Measurements from ENCODE around the gene EFCAB14. TPM values are rescaled to one million over a fixed set of nuclear protein-coding genes. Genes with fewer than 3 reads are reported as not detected.

EFCAB14 gene
- total and polyA plus RNA-seq, 2 of the 8 experiments (the other 6 are each of a cell fraction or from before 2014, with no cell fraction given): 19.4 to 40.4 TPM

DNA sequence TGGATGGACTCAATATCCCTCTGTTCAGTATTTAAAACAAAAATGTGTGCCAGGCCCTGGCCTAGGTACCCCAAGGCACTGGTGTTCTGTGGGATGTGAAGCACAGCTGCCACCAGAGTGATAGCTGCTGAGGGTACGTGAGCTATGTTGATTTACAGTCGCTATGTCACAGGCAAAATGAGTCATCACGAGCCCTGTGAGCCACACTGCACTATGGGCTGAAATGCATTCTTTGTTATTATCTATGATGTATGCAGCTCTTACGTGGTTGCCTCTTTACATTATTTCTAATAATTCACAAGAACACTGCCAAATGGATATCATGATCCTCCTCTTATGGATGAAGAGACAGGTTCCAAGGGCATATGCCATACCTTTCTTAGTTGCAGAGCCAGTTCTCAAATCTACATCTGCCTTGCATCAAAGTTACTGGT, 45.1 kb downstream of the EFCAB14 start:
- FAIRE-seq: no peak
- no peak overlapping the region for H2BK12ac ChIP-seq (ENCODE audit: low read depth, low read length)
- peaks cover 1 to 14% (median 11%) of the 10 kb centered on the region in 4 experiments; a peak in 4 of 7 replicates for H3K4me1 ChIP-seq (replicated peaks in 1 of 4; ENCODE audit: control insufficient read depth in 3 of 4, insufficient read depth in 4 of 4, low read length in 3 of 4)
- H3K14ac ChIP-seq (ENCODE audit: insufficient read length): no peak overlapping the region
- H2AK5ac ChIP-seq (ENCODE audit: low read depth, low read length): no peak overlapping the region; the same call in 1 of the 2 replicates
- no peaks in the 10 kb centered on the region for H3K9me3 ChIP-seq (ENCODE audit: insufficient read depth in 2 of 2, low read depth in 1 of 2, low read length in 1 of 2)
- no peak overlapping the region for H4K8ac ChIP-seq (ENCODE audit: extremely low read depth, insufficient read depth, low read length)
- H3K23ac ChIP-seq (ENCODE audit: insufficient read length): no peak overlapping the region
- H3K4ac ChIP-seq (replicated peaks; ENCODE audit: insufficient read length, low read depth, low read length): no peak overlapping the region
- H2BK120ac ChIP-seq (replicated peaks; ENCODE audit: low read depth, low read length): no peak overlapping the region
- H3K18ac ChIP-seq (ENCODE audit: extremely low read depth, low read length): no peak overlapping the region
- H3K23me2 ChIP-seq (ENCODE audit: low read depth, low read length): no peaks in the 10 kb centered on the region; the same call in 1 of the 2 replicates
- H4K5ac ChIP-seq (ENCODE audit: insufficient read length, low read depth, low read length): no peak overlapping the region
- DNase-seq (ENCODE audit: low read depth in 1 of 2, low spot score in 2 of 2): no peak
- H3K4me2 ChIP-seq (ENCODE audit: insufficient read depth in 1 of 2, low read depth in 2 of 2, low read length in 2 of 2): no peak overlapping the region
- H3K27ac ChIP-seq (ENCODE audit: low read depth, low read length): no peak overlapping the region
- H2BK5ac ChIP-seq (ENCODE audit: low read depth, low read length): no peak overlapping the region
- ChIA-PET CTCF (ENCODE audit: partially characterized antibody) (interaction anchor here (1.1 to 1.3 kb wide), 2 partner anchors 51 to 226 kb away, joined by 3 to 4 read pairs; no protein-coding TSS in a partner anchor), POLR2A (ENCODE audit: partially characterized antibody) (no interaction called here)
- H2BK20ac ChIP-seq (ENCODE audit: low read length): no peak overlapping the region
- no peak overlapping the region for H3K56ac ChIP-seq (replicated peaks; ENCODE audit: insufficient read length, low read depth, low read length)
- H2BK15ac ChIP-seq (ENCODE audit: low read length): no peak overlapping the region
- H4K20me1 ChIP-seq (replicated peaks in 1 of 2; ENCODE audit: control insufficient read depth in 1 of 2, insufficient read depth in 2 of 2, low read length in 2 of 2): no peaks in the 10 kb centered on the region
- WGBS, 2 experiments (ENCODE audit: extremely low coverage in 1 of 2, insufficient coverage in 1 of 2, insufficient read length in 1 of 2, insufficient replicate concordance in 2 of 2, low coverage in 1 of 2, low lambda C conversion rate in 2 of 2, missing lambda C conversion rate in 1 of 2): 88% methylated on average over 4 of the region's 4 CpGs; no CpG with 5 or more reads in 1 of the 2 experiments
- no peaks in the 10 kb centered on the region for H3K79me1 ChIP-seq (ENCODE audit: low read depth, low read length)
- H3K79me2 ChIP-seq (ENCODE audit: control insufficient read depth in 1 of 2, insufficient read depth in 2 of 2, low read length in 2 of 2): no peaks in the 10 kb centered on the region
- no peaks in the 10 kb centered on the region for H3K27me3 ChIP-seq (replicated peaks in 1 of 4; ENCODE audit: control insufficient read depth in 3 of 4, extremely low read depth in 1 of 4, insufficient read depth in 3 of 4, low read length in 3 of 4)
- H3K4me3 ChIP-seq (ENCODE audit: extremely low read depth in 1 of 4, insufficient read depth in 2 of 4, low read depth in 3 of 4, low read length in 4 of 4): no peak overlapping the region
- H3K9ac ChIP-seq (replicated peaks in 1 of 4; ENCODE audit: extremely low read depth in 1 of 4, low read depth in 3 of 4, low read length in 3 of 4): no peak overlapping the region
- H2AFZ ChIP-seq (ENCODE audit: low read length): no peak overlapping the region
- H3K36me3 ChIP-seq (ENCODE audit: control insufficient read depth in 2 of 4, insufficient read depth in 4 of 4, low read length in 3 of 4): peaks cover 0 to 21% (median 0%) of the 10 kb centered on the region in 4 experiments; a peak in 2 of 8 replicates
- H4K91ac ChIP-seq (replicated peaks; ENCODE audit: insufficient read length, low read length): no peak overlapping the region
- no peak for TF ChIP-seq SRF (IDR thresholded peaks at IDR 0.05; ENCODE audit: low read depth, low read length)
- TF ChIP-seq TEAD4 (IDR thresholded peaks at IDR 0.05; ENCODE audit: low read depth, low read length): no peak
- no peak for TF ChIP-seq KDM4A (IDR thresholded peaks at IDR 0.05; ENCODE audit: low read depth, low read length, severe bottlenecking)
- TF ChIP-seq, protein P1, sequence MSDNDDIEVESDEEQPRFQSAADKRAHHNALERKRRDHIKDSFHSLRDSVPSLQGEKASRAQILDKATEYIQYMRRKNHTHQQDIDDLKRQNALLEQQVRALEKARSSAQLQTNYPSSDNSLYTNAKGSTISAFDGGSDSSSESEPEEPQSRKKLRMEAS (IDR thresholded peaks at IDR 0.05): no peak
- TF ChIP-seq SUZ12 (IDR thresholded peaks at IDR 0.05; ENCODE audit: low read length): no peak
- no peak for TF ChIP-seq SP1 (IDR thresholded peaks at IDR 0.05; ENCODE audit: low read depth, low read length)
- TF ChIP-seq SIX5 (IDR thresholded peaks at IDR 0.05; ENCODE audit: low read depth, low read length): no peak
- TF ChIP-seq SP4 (IDR thresholded peaks at IDR 0.05; ENCODE audit: low read length): no peak
- no peak for TF ChIP-seq GTF2F1 (IDR thresholded peaks at IDR 0.05; ENCODE audit: borderline replicate concordance, low read depth, low read length)
